BE2C (cell line): ENCODE data around the gene RBMX2.
"Not testable (repeated sequence)": the region's sequence is repeated elsewhere in the genome, so short reads cannot be mapped to it uniquely, and the experiment has no call there.

Experiments
- DNase-seq: peaks from one replicate; pipeline ENCODE4 v3.0.0-alpha.2; 2020
- H3K27me3 ChIP-seq: fragments of 250-450 bp; sonication (Bioruptor Pico); 2 replicates; pipeline ENCODE4 v1.5.1; 2020; ENCODE audit warnings: mild to moderate bottlenecking
- H3K36me3 ChIP-seq: fragments of 250-450 bp; sonication (Bioruptor Pico); 2 replicates; pipeline ENCODE4 v1.5.1; 2020; ENCODE audit warnings: mild to moderate bottlenecking
- H3K4me1 ChIP-seq: fragments of 250-450 bp; sonication (Bioruptor Pico); 2 replicates; pipeline ENCODE4 v1.5.1; 2020
- H3K4me3 ChIP-seq: 2 replicates; pipeline ENCODE4 v1.5.1; 2011; ENCODE audit warnings: low read depth, low read length
- H3K9me3 ChIP-seq: fragments of 250-450 bp; sonication (Bioruptor Pico); 2 replicates; pipeline ENCODE4 v1.5.1; 2020
- CTCF ChIP-seq: IDR thresholded peaks from 2 replicates; pipeline ENCODE4 v1.5.1; 2012; ENCODE audit warnings: mild to moderate bottlenecking, low read depth, low read length

The RBMX2 gene

GRCh38 chrX:130416785-130417184 lies 15.0 kb downstream of the RBMX2 start:
- DNase-seq, result no peak
- Histone ChIP-seq H3K4me3 (no peak overlapping the region), H3K27me3 (no peaks in the 10 kb centered on the region), H3K36me3 (no peaks in the 10 kb centered on the region), H3K9me3 (no peaks in the 10 kb centered on the region), H3K4me1 (no peaks in the 10 kb centered on the region)
- no peak for TF ChIP-seq CTCF

- Histone ChIP-seq H3K4me3 (no peak overlapping the region), H3K27me3 (no peaks in the 10 kb centered on the region), H3K9me3 (no peaks in the 10 kb centered on the region), H3K36me3 (no peaks in the 10 kb centered on the region), H3K4me1 (no peaks in the 10 kb centered on the region)
- no peak for TF ChIP-seq CTCF
- no peak for DNase-seq
These were observed 16.3 kb downstream of the RBMX2 start for GRCh38 chrX:130418066-130418465.

- no peak for TF ChIP-seq CTCF
- no peaks in the 10 kb centered on the region for H3K27me3 ChIP-seq
- H3K4me1 ChIP-seq, result no peaks in the 10 kb centered on the region
- no peaks in the 10 kb centered on the region for H3K9me3 ChIP-seq
- no peak overlapping the region for H3K4me3 ChIP-seq
- DNase-seq, result no peak
- no peaks in the 10 kb centered on the region for H3K36me3 ChIP-seq
These were observed 17.0 kb downstream of the RBMX2 start for GRCh38 chrX:130418740-130419139.

- TF ChIP-seq CTCF, result no peak
- no peaks in the 10 kb centered on the region for H3K4me1 ChIP-seq
- H3K4me3 ChIP-seq, result no peak overlapping the region
- no peaks in the 10 kb centered on the region for H3K27me3 ChIP-seq
- no peaks in the 10 kb centered on the region for H3K9me3 ChIP-seq
- DNase-seq, result no peak
- no peaks in the 10 kb centered on the region for H3K36me3 ChIP-seq
These were observed 17.5 kb downstream of the RBMX2 start for GRCh38 chrX:130419263-130419662.

GRCh38 chrX:130426531-130426930 lies 24.7 kb downstream of the RBMX2 start:
- TF ChIP-seq CTCF, result no peak
- Histone ChIP-seq H3K27me3 (no peaks in the 10 kb centered on the region), H3K4me1 (no peaks in the 10 kb centered on the region), H3K4me3 (no peak overlapping the region), H3K9me3 (no peaks in the 10 kb centered on the region), H3K36me3 (no peaks in the 10 kb centered on the region)
- no peak for DNase-seq

GRCh38 chrX:130429236-130429635 lies 27.4 kb downstream of the RBMX2 start:
- H3K9me3 ChIP-seq, H3K36me3 ChIP-seq, H3K4me1 ChIP-seq, H3K4me3 ChIP-seq, H3K27me3 ChIP-seq, DNase-seq: not testable (repeated sequence)

GRCh38 chrX:130435937-130436336 lies 34.1 kb downstream of the RBMX2 start:
- DNase-seq, result no peak
- Histone ChIP-seq H3K4me3 (no peak overlapping the region), H3K9me3 (no peaks in the 10 kb centered on the region), H3K27me3 (no peaks in the 10 kb centered on the region), H3K36me3 (no peaks in the 10 kb centered on the region), H3K4me1 (no peaks in the 10 kb centered on the region)
- no peak for TF ChIP-seq CTCF

- not testable (repeated sequence) for H3K36me3 ChIP-seq, H3K4me3 ChIP-seq, H3K4me1 ChIP-seq, H3K27me3 ChIP-seq, DNase-seq, H3K9me3 ChIP-seq
These were observed 36.2 kb downstream of the RBMX2 start for GRCh38 chrX:130437996-130438395.
